Activated T-cell treated with anti-CD3 and anti-CD28 coated beads for 1 hour (primary cell): ENCODE measurements around the gene HIRA.
A peak's percentile ranks its signal among the peaks of the same experiment; 100 is the strongest.

Source experiments
- DNase-seq: peaks from one replicate; pipeline ENCODE4 v3.0.0-alpha.2; 2020; ENCODE audit warnings: low read depth

HIRA gene, protein sequence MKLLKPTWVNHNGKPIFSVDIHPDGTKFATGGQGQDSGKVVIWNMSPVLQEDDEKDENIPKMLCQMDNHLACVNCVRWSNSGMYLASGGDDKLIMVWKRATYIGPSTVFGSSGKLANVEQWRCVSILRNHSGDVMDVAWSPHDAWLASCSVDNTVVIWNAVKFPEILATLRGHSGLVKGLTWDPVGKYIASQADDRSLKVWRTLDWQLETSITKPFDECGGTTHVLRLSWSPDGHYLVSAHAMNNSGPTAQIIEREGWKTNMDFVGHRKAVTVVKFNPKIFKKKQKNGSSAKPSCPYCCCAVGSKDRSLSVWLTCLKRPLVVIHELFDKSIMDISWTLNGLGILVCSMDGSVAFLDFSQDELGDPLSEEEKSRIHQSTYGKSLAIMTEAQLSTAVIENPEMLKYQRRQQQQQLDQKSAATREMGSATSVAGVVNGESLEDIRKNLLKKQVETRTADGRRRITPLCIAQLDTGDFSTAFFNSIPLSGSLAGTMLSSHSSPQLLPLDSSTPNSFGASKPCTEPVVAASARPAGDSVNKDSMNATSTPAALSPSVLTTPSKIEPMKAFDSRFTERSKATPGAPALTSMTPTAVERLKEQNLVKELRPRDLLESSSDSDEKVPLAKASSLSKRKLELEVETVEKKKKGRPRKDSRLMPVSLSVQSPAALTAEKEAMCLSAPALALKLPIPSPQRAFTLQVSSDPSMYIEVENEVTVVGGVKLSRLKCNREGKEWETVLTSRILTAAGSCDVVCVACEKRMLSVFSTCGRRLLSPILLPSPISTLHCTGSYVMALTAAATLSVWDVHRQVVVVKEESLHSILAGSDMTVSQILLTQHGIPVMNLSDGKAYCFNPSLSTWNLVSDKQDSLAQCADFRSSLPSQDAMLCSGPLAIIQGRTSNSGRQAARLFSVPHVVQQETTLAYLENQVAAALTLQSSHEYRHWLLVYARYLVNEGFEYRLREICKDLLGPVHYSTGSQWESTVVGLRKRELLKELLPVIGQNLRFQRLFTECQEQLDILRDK

DNA sequence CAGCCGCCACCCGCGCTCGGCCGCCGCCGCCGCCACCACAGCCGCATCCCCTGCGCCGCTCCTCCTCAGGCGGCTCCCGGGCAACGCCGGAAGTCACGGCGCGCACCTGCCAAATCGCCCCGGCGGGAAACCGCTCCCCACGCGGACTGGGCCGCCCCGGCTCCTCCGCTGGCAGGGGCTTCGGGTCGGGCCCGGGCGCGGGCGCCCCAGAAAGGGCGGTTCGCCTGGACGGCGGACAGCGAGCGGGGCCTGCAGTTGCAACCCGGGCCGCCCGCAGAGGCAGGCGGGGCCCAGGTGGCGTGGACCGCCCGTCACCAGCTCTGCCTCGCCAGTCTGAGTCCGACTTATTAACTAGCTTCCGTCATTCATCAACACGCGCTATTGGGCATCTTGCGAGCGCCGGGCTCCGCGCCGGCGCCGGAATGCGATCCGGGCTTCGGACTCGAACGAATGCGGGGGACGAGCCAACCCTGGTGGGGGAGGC lies at the start of gene HIRA:
HIRA (minus strand) TSS at position 85 of the 484 bp plus-strand sequence. CDS start 257 bp downstream, outside the sequence.
- DNase-seq = peak; percentile 79

DNA sequence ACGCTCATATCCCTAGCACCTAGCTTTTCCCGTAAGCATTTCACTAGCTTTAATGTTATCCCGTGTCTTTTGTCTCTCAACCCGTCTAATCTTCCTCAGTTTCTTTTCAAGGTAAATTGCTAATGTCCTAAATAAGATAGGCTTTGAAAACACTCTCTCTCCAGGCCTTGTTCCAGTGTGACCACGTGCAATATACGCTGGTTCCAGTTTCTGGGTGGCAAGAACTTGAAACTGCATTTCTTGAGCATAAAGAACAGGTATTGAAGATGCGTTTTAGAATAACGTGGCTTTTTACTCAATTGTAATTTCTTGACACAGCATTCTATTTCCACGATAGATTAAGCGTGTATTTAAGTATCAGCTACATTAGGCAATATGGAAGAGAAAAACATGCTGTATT lies 49.3 kb upstream of the HIRA start:
- DNase-seq = no peak

DNA sequence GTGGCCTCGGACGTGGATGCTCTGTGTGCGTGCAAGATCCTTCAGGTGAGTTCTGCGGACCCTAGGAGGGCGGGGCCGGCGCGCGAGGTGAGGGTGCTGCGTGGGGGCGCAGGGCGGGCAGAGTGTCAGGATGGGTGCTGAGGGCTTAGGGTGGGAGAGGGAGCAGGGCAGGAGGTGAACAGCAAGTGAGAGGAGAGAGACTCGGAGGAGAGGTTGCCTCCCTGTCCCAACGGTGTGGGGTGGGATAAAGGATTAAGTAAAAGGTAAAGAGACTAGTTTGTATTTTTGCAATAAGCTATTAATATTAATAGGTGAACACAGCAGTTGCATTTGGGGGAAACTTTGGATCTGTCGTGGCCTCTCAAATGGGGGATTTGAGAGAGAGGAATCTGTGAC lies 48.6 kb upstream of the HIRA start:
- DNase-seq = no peak

DNA sequence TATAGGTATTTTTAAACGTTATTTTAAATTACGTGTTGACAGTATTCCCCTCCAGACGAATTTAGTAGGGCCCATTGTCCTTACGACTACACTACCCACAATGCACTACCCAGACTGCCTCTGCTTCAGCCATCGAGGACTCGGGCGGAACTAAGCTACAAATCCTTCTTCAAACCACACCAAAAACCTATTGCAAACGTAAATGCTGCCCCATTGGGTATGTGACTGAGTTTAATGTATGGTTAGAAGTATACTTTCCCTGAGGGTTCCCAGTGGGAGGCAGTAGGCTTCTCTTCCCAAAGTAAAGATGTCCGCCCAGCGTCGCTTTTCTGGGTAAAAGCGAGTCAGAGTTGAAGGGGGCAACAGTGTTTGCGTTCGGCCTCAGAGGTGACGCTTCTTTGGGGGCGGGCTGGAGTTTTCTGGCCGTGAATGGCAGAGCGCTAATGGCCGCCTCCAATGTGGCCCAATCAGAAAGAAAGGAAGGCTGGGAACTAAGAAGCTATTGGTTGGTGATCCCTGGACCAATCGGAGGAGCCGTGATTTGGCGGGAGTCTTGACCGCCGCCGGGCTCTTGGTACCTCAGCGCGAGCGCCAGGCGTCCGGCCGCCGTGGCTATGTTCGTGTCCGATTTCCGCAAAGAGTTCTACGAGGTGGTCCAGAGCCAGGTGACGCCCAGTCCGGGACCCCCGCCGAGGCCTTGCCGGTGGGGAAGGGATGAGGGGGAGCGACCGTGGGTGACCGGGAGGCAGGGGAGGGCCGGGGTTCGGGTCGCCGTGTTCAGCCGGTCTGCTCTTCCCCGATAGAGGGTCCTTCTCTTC lies 48.0 kb upstream of the HIRA start, which contains the start of gene CDC45:
CDC45 (plus strand) TSS at position 566 of the 818 bp plus-strand sequence; CDS start at position 615, 49 bp downstream.
- DNase-seq = peak; percentile 84

DNA sequence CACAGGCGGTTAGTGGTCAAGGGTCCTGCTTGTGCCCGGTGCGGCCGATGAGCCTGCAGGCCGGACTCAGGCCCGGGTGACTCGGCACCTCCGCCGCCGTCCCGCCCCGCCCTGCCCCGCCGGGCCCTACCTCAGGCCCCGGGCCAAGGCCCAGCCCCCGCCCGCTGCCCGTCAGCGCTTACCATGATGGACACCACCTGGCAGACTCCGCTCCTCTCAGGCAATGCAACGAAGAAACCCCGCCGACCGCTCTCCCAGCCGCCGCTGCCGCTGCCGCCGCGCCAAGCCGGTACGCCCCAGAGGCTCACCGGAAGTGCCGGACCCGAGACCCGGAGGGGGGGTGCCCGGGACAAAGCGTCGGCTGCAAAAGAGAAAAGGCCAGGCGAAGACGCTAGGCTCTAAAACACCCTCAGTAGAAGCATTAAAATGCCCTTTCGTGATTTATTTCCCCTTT lies 47.4 kb upstream of the HIRA start, which contains the start of gene UFD1:
UFD1 (minus strand) TSS at position 293 of the 454 bp plus-strand sequence; CDS start at position 185, 108 bp downstream.
- peak; percentile 65 for DNase-seq

DNA sequence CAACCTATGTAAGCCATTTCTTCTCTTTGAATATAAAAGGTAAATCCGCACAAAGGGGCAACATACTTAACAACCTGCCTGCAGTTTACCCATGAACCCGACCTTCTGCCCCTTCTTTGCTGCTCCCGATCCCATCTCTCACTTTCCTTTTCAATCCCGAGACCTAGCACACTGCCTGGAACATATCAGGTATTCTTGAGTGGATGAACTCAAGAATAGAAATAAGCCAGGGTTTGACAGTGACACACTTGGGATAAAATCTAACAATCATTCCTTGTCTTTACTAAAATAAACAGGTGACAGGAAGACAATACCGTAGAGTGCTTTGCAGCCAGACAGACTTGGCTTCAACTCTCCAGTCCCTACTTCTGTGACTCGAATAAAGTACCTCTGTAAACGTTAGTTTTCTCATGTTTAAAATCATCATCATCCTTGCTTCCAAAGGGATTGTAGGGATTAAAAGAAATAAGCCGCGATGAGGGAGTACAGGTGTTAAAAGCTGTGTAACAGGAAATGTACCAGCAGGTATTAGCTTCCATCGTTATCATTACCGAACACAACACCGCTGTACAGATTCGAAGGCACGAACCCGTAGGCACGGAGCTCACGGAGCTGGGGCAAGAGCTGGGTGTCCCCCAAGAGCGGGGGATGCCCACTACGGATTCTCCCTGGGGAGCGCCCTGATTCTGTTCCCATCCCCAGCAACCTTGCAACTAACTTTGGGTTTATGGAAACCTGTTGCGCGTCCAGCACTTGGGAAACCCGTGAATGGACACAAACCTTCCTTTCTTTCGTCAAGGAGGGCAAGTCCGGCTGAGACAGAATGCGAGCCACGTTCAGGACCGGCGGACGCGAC lies 46.7 kb upstream of the HIRA start:
- peak; percentile 12 for DNase-seq

DNA sequence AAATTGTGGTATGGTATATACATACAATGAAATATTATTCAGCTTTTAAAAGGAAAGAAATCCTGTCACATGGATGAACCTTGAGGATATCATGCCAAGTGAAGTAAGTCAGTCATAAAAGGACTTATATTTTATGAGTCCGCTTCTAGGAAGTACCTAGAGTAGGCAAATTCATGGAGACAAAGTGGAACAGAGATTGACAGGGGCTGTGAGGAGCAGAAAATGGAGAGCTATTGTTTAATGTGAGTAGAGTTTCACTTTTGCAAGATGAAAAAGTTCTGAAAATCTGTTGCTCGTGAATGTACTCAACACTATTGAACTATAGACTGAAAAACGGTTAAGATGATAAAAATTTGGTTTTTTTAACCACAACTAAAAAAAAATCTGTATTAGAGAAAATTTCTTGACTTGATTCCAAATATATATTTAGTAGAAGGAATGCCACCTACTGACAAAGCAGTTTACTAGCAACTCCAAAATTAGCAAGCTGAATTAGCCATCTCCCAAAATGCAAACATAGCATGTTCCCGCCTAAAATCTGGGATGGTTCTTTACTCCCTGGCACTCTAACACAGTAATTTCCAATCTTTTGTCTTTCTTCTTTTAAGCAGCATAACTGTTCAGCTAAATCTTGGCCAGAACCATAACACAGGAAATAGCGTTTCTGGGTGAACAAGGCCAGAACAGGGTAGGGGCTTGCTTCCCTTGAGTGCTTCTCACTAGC lies 46.0 kb upstream of the HIRA start:
- no peak for DNase-seq

DNA sequence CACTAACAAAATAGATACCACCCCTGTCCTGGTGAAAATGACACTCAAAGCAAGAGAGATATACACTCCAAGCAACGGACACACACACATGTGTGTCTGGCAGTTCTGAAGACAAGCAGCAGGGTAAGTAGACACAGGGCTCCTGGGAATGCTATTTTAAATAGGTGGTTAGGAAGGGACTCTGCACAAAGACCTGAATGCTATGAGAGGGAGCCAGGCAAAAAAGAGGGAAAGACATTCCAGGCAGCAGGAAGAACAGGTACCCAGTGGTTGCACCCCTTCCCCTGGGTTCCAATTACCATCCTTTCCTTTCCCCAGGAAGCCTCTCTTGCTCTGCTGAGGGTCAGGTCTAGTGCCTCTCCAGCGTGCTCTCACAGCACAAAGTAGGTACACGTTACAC lies 44.5 kb upstream of the HIRA start:
- no peak for DNase-seq

DNA sequence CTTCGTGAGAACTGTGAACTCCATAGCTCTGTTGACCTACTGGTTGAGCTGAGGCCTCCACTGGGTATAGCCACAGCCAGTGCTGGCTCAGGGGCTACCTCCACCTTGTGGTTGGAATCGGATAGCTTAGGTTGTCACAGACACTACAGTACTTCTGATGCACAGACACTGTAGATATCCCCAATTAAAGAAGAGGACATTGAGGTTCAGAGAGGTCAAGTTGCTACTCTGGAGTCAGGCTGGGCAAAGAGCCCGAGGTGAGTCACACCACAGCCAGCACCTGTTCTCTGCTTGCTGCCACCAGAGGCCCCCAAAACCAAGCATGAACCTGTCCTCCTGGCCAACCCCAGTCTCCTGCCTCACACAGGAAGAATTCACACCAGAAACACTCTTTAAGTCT lies 42.0 kb upstream of the HIRA start:
- no peak for DNase-seq

DNA sequence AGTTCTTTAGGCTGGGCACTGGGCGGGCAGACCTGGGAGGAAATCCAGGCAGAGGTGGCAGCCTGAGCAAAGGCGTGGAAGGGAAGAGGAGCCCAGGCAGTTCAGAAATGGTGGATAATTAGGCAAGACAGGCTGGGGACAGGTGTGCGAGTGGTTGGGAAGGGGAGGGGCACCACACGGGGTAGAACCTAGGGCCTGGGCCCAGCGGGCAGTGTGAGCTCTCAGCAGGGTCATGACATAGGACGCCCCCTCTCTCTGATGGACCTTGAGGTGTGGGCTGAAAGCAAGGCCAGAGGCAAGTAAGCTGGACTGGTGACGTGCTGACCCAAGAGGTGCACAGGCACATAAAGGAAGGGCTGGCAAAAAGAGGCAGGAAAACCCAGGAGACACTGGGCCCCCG lies 40.7 kb upstream of the HIRA start:
- DNase-seq = no peak

DNA sequence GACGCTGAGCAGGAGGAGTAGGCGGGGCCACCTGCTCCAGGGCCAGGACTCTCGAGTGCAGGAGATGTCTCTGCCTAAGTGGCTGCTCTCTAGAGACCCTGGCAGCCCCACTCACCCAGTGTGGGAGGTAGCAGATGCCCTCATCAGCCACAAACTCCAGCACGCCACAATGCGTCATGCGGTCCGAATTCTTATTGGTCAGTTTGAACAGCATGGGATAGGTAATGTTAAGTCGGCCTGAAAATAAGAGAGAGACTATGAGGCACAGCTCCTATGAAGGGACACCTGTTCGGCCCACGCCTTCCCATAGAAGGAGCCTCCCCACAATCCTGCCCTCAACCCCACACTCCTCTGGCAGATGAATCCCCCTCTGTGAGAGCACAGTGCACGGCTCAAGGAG lies 40.0 kb upstream of the HIRA start:
- DNase-seq = no peak

DNA sequence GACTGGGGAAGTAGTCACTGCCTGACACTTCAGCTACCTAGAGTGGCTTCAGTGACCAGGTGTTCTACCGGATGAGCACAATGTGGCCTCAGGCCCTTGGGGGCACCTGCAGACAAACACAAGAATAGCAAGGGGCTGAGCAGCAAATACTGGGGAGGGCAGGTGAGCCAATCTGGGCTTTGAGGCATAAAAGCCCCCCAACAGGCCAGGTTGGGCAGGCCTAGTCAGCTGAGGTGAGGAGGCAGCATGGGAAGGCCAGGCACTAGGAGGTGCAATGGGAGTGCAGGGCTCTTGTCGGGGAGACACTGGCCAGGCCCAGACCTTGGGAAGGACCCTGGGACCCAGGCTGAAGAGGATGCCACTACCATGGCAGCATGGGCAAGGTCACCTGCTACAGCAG lies 38.5 kb upstream of the HIRA start:
- DNase-seq = no peak

DNA sequence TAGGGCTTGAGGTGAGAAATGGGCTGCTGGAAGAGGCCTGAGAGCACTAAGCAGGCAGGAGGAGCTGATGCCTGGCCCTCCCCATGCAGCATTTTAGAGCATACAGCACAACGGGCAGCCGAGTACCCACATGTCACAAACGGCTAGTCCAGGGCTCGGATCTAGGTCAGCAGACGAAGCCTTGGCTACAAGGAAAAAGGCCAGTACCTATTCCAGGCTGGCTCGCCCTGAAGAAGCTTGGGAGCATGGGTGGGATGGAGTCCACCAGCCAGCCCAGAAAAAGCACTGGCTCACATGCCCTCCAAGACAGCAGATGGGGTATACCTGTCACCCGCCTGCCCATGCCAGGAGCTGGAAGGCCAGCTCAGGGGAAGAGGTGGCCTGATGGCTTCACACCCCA lies 37.9 kb upstream of the HIRA start:
- no peak for DNase-seq

DNA sequence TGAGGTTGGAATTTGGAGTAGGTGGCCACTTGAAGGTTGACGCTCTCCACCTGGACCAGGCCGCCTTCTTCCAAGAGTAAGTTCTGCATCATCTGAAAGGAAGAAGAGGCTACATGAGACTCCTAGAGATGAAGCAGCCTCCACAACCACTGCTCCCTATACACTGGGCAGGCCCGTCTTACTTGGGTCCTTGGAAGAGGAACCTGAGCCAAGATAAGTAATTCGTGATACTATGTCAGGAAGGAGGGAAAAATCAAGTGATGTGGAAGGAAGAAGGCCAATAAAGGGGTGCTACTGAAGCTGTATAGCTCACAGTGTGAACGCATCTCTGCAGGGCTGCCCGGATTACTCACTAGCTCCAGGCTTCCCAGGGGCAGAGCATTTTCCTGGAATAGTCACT lies 36.4 kb upstream of the HIRA start:
- DNase-seq = no peak

DNA sequence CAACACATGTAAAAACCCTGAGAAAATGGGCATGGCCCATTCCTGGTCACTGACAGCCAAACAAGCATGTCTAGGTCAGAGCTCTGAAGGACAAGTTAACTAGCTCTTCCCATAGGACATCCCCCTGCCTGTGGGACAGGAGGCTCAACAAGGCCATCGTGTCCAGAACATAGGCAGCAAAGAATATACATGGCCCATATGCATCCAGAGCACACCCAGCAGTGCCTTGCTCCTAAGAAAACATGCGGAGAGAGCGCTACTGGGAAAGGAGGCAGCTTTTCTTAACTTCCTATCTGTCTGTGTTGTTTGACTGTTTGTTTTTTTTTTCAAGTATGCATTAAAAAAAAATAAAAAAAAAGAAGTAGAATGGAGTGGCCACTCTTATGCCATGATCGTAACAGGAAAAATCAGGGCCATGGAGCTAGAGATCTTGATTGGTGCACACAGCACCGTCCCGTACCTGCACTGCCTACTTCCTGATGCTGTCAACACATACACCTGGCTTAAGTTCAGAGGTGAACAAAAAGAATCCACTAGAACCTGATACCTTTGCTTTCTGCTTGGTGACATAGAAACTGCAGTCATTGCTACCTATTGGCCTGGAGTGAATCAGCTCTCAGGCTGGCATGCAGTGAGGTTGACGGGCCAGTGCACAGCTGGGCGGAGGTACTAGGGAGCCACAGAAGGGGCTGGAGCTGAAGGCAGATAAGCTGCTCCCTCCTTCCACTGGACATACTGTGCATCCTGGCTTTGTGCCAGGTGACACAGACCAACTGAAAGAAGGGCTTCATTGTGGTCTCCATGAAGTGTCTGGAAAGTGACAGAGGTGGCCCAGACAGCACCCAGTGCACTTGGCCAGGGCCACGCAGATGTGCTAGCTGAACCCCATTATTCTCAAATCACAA lies 35.6 kb upstream of the HIRA start:
- no peak for DNase-seq

DNA sequence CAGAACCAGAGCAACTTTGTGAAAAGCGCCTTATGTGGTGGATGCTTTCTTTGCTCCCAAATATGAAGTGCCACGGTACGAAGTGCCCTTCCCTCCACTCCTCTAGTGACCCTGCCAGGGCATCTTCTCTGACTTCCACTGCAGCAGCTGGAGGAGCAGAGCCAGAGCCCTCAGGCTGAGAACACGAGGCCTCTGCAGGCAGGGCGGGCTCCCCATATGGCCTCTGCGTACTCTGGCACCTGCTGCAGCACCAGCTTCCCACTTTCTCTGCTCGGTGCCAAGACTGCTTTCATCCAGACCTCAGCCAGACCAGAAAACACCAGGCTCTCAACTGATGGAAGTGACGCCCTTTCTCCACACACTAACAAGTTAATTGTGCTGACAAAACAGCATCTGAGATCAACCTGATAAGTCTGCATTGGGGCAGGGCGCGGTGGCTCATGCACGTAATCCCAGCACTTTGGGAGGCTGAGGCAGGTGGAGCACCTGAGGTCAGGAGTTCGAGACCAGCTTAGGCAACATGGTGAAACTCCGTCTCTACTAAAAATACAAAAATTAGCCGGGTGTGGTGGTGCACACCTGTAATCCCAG lies 34.7 kb upstream of the HIRA start:
- DNase-seq = no peak

DNA sequence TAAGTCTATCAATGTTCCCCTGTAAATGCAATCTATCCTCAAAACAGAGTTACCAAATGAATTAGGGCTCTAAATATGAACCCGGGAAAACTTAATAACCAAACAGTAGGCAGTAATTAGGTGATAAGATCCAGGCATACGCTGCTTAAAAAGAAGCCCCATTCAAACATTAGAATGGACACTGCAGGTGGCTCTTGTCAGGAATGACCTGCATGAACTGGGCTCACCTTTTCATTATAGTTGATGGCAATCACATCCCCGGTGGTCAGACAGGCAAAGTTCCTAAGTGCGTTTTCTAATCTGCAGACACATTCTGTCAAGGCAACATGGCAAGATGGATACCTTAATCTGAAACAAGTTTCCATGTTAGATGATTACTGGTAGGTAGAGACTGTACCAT lies 33.4 kb upstream of the HIRA start:
- DNase-seq = no peak

DNA sequence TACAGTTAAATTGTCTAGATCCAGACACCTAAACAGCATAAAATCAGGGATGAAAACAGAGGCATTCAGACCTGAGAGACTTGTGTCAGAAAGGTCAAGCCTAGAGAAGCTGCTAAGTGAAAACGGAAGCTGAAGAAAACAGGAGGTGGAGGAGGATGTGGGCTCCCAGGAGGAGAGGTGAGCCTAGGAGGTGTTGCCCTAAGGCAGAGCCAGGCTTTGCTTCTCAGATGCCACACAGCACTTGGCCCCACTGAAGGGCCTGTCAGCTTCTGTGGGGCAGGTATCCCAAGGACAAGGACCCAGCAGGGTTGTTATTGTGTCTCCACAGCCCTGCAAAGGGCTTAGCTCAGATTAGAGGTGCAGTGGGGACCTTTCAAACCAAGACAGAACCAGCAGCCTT lies 33.0 kb upstream of the HIRA start:
- DNase-seq = no peak
